ENCODE data around the gene STK39.

The STK39 gene

DNA sequence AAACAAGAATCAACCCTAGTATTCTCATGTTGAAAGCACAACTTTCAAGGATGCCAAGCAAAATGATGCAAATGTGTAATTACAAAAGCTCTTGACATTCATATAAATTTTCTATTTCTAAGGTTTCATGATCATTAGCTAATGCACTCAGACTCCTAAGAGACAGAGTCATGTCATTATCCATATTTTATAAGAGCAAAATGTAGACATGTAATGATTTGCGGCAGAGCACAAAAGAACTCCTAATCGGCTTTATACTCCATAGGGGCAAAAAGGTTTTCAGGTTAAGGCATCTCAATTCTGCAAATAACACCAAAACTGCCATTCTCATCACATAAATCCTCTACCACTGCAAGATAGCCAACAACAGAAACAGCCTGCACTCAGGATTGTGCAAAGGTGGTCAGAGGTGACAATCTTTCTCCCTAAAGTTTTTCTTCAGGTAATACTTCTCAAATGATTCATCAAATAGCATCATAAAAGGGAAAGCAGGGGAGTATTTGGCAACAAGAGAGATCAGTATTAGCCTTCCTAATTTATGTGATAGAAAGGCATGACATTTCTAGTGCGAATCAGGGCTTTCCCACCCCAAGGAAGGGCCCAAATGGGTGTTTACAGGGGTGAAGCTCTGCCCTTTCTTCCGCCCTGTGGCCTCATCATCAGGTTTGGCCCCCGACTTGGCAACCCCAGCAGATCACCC lies 64.7 kb downstream of the STK39 start:
- no peak for DNase-seq

DNA sequence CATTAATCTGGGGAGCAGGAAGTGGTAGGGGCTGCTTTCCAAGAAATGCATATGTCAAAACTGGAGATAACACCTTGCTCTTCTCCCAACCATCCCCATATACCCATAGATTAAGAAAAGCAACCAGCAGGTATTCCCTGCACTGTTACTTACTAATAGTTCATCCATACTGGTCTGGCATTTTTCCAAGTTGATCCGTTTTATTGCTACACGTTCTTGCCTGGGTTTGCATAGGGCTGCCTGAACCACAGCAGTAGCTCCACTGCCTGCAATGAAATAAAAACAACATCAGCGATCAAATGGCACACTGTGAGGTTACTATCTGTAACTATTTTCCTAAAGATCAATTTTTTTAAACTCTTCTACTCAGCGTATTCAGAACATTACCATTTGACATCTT lies 65.6 kb downstream of the STK39 start:
- no peak for DNase-seq

DNA sequence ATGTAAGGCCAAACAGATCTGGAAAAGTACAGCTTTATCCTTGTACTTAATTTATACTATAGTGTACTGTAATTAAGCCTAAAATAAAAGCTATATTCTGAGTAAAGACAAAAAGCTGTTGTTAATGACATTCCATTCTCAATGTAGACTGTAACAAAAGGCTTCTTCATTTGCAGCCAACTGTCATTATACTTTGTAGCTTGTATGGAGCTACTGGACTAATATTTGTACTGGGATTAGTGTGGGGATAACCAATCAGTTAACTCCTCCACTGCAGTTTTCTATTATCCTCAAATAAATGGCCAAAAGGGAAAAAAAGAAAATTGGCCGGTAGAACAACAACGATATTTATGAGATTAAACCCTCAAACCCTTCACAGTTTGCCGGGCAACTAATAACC lies 66.5 kb downstream of the STK39 start:
- DNase-seq: no peak

DNA sequence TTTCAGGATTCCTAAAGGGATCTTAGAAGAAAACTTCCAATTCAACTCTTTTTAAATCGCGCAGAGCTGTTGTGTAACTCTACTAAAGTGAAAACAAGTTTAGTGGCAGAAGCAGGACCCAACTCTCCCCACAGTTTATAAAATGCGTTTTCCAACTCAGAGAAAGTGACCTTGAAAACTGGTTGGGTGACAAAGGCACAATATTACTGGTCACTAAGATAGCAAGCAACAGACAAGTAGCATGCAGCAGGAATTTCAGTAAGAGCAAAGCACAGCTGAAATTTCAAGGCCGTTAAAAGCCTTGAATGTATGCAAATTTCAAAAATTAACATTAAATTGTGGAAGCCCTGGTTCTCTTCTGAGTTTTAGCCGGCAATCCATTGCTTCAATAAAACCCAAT lies 66.9 kb downstream of the STK39 start:
- DNase-seq: no peak

DNA sequence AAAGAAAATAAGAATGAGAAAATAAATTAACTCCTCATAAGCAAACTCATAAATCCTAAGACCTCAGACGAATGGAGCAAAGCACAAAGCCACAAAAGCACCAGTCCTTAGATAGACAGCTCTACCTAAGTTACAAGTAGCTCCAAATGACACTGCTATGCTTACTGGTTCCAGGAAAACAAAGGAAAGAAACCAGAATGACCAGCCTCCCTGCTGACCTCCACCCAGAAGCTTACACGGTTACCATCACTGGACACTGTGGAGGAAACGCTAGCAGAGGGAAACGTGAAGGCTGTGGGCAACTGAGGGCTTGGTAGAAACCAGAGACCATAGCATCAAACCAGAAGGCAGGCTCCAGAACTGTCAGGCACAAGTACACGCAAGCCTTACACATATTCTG lies 67.8 kb downstream of the STK39 start:
- DNase-seq: no peak

DNA sequence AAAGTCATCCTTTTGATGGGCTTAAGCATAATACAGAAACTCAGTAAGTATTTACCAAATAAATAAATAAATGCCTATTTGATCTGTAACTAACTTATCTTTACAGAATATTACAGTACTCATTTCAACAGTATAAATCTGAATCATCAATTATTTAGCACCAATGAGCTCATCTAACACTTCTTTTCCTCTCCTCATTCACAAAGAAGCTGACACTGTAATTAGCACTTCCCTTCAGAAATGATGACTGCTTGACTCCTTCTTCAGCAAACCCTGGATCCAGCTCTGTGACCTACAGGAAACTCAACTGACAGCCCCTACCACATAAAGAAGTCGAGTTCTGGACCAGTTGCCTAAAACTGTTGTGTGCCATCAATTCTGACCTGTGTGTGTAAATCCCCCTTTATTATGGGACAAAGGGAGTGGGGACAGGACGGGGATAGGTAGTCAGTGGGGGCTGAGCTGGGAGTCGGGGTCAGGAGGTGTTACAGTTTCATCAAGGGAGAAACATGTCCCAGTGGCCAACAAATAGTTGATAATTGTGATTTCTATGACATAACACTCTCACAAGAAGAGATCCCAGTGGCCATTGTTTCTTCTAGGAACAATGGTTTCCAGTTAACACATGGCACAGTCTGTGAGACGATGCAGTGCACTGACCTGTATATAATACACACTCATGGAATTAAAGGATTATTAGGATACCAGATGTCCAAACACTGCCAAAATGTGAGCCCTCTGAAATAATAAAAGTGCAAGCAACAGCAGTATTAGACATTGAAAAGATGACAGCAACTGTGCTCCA lies 68.7 kb downstream of the STK39 start:
- DNase-seq: no peak

DNA sequence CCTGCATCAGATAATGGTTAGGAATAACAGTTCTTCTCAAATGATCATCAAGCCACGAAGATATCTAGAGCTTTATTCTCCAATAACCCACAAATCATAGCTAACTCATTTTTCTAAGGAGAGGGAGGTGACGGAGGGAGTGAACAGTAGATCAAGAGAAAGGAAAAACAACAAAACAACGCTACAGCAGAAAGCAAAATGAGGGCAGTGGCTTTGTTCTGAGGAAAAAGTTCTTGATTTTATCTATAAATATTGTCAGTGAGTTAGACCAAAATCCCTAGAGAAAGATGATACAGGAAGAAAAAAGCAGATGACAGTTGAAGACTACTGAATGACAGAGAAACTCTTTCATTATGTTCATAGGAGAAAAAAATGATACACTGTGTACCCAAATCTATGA lies 71.0 kb downstream of the STK39 start:
- no peak for DNase-seq

DNA sequence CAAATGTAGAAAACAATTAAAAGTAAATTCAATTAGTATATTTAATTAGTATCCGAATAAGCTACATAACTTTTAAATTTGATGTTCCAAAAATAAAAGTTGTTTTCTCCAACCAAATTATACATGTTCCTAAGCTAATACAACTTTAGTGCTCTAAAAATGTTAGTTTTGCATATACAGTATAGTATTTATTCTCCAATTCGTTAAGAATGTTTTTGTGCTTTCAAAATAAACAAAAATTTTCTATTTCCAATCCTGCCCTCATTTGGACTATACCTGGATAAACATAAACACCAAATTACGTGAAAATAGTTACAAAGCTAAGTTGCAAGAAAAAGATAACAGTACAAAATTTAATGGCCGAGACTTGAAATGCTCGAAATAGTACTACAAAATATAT lies 71.9 kb downstream of the STK39 start:
- DNase-seq: no peak

DNA sequence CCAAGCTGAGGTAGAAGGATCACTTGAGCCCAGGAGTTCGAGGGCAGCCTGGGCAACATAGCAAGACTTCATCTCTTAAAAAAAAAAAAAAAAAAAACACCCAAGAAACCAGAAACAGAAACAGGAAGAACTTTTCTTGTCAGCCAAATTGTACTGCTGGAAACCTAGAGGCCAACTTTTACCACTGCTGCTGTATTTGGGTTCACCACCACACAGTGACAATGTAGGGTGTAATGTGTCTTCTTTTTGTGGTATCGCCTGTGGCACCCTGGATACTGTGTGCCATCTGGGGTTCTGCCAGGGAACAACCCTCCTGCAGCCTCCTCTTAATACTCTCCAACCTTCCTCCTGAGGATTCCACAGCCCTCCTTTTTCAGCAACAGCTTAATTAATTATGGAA lies 72.6 kb downstream of the STK39 start:
- no peak for DNase-seq

DNA sequence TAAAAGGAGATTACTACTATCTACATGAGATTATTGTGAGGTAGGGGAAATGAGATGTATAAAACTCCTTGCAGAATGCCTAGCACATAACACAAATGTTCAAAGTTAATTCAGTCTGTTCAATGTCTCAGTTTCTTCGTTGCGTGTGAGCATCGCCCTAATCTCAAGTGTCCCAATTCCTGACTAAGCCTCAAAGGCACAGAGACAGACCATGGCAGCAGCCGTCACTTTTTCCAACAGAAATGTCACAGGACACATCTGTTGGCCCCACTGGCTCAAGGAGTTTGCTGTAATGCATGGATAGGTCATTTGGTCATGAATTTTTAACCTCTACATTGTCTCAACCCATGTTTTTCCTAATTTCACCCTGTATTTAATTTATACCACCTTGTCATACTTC lies 75.3 kb downstream of the STK39 start:
- DNase-seq: no peak

DNA sequence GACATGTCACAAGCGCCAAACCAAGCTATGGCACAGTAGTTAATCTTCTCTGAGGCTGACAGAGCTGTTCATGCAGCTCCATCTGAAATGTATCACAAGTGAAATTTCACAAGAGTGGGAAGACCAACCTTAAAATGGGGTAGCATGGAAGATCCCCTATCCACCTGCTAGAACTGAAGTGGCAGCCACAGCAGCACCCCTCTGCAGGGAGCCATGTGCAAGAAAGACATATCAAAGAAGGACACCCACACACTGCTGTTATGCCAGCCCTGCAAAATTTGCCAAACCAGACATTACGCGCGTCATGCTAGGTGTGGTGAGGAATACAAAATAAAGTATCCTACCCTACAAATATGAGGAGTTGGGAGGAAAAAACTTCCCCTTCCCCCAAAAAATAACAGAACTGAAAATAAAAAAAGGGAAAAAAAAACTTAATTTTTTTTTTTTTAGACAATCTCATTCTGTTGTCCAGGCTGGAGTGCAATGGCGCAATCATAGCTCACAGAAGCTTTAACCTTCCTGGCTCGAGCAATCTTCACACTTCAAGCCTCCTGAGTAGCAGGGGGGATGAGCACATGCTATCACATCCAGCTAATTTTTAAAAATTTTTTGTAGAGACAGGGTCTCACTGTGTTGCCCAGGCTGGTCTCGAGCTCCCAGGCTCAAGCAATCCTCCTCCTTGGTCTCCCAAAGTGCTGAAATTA lies 76.2 kb downstream of the STK39 start:
- no peak for DNase-seq

DNA sequence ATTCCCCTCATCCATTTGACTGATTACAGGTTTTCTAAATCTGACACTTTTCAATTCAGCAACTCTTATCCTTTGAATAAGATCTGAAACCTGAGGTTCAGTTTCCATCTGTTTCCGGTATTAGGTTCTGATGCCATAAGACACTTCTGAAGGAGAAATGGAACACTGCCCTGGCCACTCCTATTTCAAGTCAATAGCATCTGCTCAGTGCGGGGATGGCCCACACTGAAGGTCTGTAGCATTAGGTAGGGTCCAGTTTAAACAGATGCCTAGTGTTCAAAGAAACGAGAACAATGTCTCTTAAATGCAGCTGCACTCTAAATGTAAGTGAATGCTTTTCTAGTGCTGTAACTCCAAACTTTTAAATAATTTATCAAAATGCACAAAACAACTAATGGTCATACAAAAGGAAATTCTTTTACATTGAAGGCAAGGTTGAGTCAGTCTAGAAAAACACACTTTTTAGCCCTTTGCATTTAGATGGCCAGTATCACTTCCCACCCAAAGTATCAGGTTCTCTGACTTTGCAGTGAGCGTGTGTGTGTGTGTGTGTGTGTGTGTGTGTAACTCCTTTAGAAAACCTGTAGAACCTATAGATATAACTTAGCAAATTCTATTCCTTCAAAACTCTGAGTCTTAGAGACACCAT lies 78.2 kb downstream of the STK39 start:
- no peak for DNase-seq

DNA sequence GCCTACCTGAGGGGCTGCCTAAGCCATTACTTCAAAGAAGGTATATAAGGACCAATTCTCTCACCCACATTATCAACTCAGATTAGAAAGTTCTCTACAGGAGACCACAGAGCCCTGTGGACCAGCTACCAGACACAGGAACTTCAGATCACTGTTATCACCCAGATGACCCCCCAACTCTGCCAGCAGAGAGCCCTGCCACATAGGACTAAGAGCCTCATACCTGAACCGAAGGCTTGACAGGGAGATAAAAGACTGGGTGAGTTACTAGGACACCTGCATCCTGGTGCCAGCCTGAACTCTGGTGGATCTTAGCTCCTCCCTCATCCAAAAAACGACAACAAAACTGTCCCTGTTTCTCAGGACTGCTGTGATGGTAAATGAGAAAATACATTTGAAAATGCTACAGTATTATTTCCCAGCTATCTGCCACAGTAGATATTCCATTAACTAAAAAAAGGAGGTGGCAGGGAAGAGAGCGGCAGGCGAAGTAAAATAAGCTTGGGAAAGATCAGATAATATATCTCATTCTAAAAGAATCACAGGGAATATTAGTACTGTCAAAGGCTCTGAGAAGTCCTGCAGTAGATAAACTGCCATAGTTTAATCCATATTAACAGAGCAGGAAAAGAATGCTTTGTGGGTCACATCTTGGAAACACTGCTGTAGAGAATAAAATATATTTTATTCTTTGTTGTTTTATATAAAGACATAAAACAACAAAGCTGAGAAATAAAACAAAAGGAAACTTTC lies 79.7 kb downstream of the STK39 start:
- DNase-seq: no peak

DNA sequence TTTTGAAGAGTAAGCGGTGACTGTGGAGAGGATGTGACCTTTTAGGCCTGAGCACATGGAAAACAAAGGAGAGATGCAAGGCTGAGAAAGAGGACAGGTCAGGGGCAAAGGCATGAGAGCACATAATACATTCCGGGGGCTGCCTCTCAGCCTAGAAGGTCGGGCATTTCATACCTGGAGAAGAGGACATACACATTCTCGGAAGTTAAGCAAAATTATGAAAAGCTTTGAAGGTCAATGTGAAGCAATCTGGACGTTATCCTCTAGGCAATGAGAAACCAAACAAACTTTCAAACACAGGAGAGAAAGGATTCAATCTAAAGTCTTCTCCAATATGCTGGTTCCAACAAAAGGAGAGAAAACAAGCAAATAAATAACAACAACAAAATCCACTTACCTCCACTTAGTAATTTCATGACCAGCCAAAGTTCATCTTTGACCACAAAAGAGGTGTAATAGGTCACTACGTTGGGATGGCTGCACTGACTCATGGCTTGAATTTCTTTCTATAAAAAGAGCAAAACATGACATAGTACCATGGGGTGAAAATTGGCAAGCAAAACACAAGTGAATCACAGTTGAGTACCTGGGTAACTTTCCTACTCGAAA lies 80.4 kb downstream of the STK39 start:
- DNase-seq: no peak

DNA sequence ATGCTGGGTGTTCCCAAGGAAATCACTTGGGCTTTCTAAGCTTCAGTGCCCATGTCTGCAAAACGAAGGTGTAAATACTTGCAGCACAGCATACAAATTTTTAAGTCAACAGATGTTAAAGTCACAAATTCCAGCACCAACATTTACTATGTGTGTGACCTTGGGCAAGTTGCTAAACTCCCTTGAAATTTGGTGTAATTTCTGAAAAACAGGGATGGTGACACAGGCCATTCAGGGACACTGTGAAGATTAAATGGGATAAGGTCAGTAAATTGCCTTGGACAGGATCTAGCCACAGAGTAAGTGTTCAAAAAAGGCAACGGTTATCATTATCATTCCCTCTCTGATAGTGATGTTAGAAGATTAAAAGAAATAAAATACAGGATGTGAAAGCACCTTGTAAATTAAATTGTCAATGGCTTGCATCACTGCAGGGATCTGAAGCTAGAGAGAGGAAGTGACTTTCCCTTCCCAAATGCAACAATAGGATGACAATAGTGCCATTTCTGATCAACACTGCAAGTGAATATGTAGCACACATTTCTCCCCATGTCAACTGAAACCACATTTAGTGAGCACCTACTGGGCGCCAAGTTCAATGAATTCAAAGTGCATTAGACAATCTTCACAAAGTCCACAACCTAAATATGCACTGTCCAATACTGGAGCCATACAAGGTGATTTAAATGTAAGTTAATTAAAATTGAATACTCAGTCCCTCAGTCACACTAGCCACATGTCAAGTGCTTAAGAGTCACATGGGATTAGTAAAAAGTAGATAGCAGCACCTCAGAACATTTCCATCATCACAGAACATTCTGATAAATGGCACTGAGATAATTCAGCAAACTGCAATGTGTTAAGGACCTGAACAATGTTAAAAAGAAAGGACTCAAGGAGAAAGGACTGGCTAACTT lies 81.2 kb downstream of the STK39 start:
- no peak for DNase-seq

DNA sequence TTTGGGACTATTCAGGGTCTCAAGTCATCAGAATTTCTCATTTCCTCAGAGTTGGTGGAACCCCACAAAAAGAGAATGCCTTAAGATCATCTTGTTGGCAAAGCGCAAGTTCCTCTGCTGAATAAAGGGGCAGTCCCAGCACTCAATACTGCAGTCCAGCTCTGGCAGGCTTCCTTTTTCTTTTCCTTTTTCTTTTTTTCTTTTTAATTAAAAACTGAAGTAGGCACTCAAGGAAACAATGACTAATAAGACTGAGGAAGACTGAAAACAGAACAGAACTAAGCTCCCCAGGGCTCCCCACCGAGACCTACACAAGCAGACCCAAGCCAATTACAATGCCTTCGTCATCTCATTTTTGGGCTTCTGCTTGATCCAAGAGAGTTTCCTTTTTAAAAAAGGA lies 82.0 kb downstream of the STK39 start:
- no peak for DNase-seq

DNA sequence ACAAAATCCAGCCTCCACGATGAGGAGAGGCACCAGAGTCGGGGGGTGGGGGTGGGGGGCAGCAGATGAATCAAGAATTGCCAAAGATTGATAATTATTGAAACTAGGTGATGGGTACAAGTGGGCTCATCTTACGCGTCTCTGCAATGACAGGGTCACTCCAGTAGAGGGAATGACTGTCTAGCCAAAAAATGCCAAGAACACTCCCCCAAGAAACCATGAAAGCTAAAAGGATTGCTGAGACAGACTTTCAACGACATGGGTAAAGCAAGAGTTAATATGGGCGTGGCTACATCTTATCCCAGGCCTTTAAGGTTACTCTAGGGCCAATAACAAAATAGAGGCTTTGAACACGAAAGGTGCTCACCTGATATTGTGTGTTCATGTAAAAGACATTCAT lies 86.5 kb downstream of the STK39 start:
- DNase-seq: no peak

DNA sequence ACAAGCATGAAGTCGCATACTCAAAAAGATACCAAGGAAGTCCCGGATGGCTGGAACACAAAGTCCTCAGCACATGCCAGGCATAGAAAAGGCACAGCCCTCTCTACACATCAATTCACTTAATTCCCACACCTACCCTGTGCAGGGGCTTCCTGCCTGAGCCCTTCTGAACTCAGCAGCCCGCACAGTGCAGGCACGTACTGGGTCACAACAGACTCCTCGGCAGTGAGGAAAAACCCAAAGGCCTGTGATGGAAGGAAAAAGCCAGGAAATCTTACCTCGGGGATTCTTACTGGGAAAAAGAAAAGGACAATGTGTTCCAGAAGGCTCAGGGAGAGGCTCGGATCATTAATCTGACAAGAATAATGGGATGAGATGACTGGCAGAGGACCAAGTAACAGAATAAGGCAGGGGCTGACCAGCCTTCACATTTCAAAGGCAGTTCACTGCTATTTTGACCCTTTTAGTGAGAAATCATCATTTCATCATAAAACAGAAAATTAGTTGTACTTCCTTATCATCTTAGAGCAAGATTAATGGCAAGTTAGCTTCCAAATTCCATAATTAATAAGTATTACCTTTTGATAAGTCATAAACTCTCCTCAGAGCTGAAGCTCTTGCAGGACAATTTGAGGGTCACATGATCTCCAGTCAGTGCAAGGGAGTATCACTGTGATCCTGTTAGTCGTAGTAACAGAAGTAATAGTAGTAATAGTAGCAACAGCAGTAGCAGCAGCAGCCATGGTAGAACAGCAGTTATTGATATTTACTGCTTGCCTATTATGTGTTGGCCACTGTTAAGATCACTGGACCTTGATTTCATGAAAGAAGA lies 87.4 kb downstream of the STK39 start:
- DNase-seq: no peak

DNA sequence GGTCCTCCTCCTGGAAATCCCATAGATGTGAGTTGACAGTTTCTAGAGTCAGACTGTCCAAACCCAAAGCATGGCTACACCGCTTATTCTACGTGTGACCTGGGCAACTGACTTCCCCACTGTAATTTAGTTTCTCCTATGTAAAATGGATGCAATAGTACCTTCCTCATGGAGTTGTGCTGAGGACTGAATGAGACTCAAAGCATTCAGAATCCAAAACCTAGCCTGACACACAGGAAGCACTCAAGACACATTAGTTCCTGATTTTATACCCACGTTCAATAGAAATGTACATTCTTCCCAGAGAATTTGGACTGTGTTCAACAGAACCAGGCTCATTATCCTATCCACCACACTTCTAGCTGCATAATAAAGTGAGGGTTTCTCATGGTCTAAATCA lies 88.8 kb downstream of the STK39 start:
- DNase-seq: no peak

DNA sequence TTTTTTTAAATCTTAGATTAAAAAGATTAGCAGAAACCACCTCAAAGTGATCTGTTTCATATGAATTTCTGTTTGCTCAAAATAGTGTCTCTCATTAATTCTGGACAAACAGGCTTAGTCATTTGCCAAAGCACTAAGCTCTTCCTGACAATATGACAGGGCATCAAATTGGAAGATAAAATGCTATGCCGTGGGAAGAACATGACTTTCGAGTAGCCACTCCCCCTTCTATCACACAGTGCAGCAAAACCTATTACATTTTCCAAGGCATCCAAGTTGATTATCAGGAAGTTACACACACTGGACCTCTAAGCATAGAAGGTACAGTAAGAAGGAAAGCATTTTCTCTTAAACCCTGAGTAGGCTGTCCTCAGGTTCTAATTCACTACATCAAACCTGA lies 89.5 kb downstream of the STK39 start:
- DNase-seq: no peak
